PC-3 (cell line): ENCODE measurements around the gene EMX2. TPM values are rescaled to one million over a fixed set of nuclear protein-coding genes. Genes with fewer than 3 reads are reported as not detected.
"Not testable (repeated sequence)": the region's sequence is repeated elsewhere in the genome, so short reads cannot be mapped to it uniquely, and the experiment has no call there.

Experiments
- ATAC-seq: fragments of 200-7000 bp; cut with Tn5 transposase; 2 replicates; pipeline ENCODE4 v1.9.1; 2020; ENCODE audit warnings: mild to moderate bottlenecking, moderate library complexity
- BruUV-seq: library from RNA; stranded (reverse); fragments of 400-500 nt; replicated peaks from 2 replicates; lab custom pipeline; 2021; lab: Mats Ljungman, UMichigan
- CTCF ChIA-PET: fragments of 300-600 bp; sonication (Branson Sonifier 250); formaldehyde crosslinking; loops from one replicate; lab custom pipeline; 2022; ENCODE audit warnings: antibody characterized with exemption; lab: Charles Lee
- POLR2A ChIA-PET: fragments of 300-600 bp; sonication (Branson Sonifier 250); formaldehyde crosslinking; loops from one replicate; lab custom pipeline; 2022; ENCODE audit warnings: antibody characterized with exemption; ENCODE audit not compliant: unreplicated experiment; lab: Charles Lee
- DNase-seq: peaks from one replicate; pipeline ENCODE4 v3.0.0-alpha.2; 2015
- H2AFZ ChIP-seq: fragments of 300-600 bp; sonication (generic); 2 replicates; pipeline ENCODE4 v1.6.0; 2016; ENCODE audit warnings: antibody characterized with exemption, low read length
- H3F3A ChIP-seq: fragments of 300-600 bp; sonication (generic); one replicate; pipeline ENCODE4 v1.6.0; 2017; ENCODE audit warnings: antibody characterized with exemption, low read length, control low read depth, mild to moderate bottlenecking; ENCODE audit not compliant: unreplicated experiment
- H3K27ac ChIP-seq: fragments of 300-600 bp; sonication (generic); 2 replicates; pipeline ENCODE4 v1.5.1; 2016; ENCODE audit warnings: mild to moderate bottlenecking, low read length
- H3K27me3 ChIP-seq: fragments of 300-600 bp; sonication (generic); 2 replicates; pipeline ENCODE4 v1.6.1; 2016; ENCODE audit warnings: low read length, mixed read lengths
- H3K36me3 ChIP-seq: fragments of 300-600 bp; sonication (generic); 2 replicates; pipeline ENCODE4 v1.6.1; 2016; ENCODE audit warnings: low read depth, mixed run types, low read length, mixed read lengths
- H3K4me1 ChIP-seq: fragments of 300-600 bp; sonication (generic); 2 replicates; pipeline ENCODE4 v1.5.1; 2016; ENCODE audit warnings: low read length; ENCODE audit not compliant: insufficient read depth
- H3K4me2 ChIP-seq: fragments of 300-600 bp; sonication (generic); 2 replicates; pipeline ENCODE4 v1.6.0; 2016; ENCODE audit warnings: low read length
- H3K4me3 ChIP-seq: fragments of 300-600 bp; sonication (generic); 2 replicates; pipeline ENCODE4 v1.5.1; 2016; ENCODE audit warnings: mild to moderate bottlenecking, low read length, mixed read lengths
- H3K79me2 ChIP-seq: fragments of 300-600 bp; sonication (generic); 2 replicates; pipeline ENCODE4 v1.6.1; 2017; ENCODE audit warnings: low read length, mixed read lengths
- H3K9ac ChIP-seq: fragments of 300-600 bp; sonication (generic); 2 replicates; pipeline ENCODE4 v1.6.0; 2016; ENCODE audit warnings: mild to moderate bottlenecking, low read length
- H3K9me2 ChIP-seq: fragments of 300-600 bp; sonication (generic); replicated peaks from 2 replicates; pipeline ENCODE4 v1.6.1; 2016; ENCODE audit warnings: mixed run types, low read length, mixed read lengths
- H3K9me3 ChIP-seq: fragments of 300-600 bp; sonication (generic); 2 replicates; pipeline ENCODE4 v1.6.1; 2016; ENCODE audit warnings: low read length, mixed read lengths
- H4K20me1 ChIP-seq: fragments of 300-600 bp; sonication (generic); 2 replicates; pipeline ENCODE4 v1.6.1; 2016; ENCODE audit warnings: low read length, mixed read lengths
- EZH2 ChIP-seq: fragments of 300-600 bp; sonication (generic); IDR thresholded peaks from one replicate; pipeline ENCODE4 v1.6.1; 2017; ENCODE audit warnings: antibody characterized with exemption, mild to moderate bottlenecking, low read length; ENCODE audit not compliant: unreplicated experiment
- EZH2phosphoT487 ChIP-seq: fragments of 300-600 bp; sonication (generic); IDR thresholded peaks from 2 replicates; pipeline ENCODE4 v1.6.1; 2018; ENCODE audit warnings: mild to moderate bottlenecking, antibody characterized with exemption, low read length, borderline replicate concordance
- intact Hi-C: fragments of 100-400 bp; cut with micrococcal nuclease; formaldehyde crosslinking; loops from 2 replicates; pipeline ENCODE4 v1.9.0; 2023
- total RNA-seq: library from RNA; depleted of rRNA; stranded (reverse); fragments of >200 nt; gene quantifications from 2 replicates; pipeline ENCODE4 v1.2.3, GENCODE V29; 2014
- TF ChIP-seq, protein P1 (sequence below): fragments of 300-600 bp; sonication (generic); conservative IDR thresholded peaks from 2 replicates; pipeline ENCODE4 v1.5.1; 2017; ENCODE audit warnings: antibody characterized with exemption, low read depth, mild to moderate bottlenecking, low read length

EMX2 gene
- total RNA-seq, 1 experiment from 2014 or later: not detected

GRCh38 chr10:117503244-117504205, 39.0 kb upstream of the EMX2 start:
- Histone ChIP-seq H3K9me3 (no peaks in the 10 kb centered on the region), H2AFZ (no peak overlapping the region), H3K9ac (no peak overlapping the region), H3K4me2 (no peak overlapping the region), H3K79me2 (no peaks in the 10 kb centered on the region), H3F3A (no peaks in the 10 kb centered on the region), H4K20me1 (no peaks in the 10 kb centered on the region), H3K36me3 (no peaks in the 10 kb centered on the region), H3K27me3 (peaks cover 81% of the 10 kb centered on the region), H3K4me1 (no peaks in the 10 kb centered on the region), H3K9me2 (no peaks in the 10 kb centered on the region), H3K4me3 (no peak overlapping the region), H3K27ac (no peak overlapping the region)
- BruUV-seq: no TSS peak
- ChIA-PET CTCF (no interaction called here), POLR2A (no interaction called here)
- TF ChIP-seq EZH2phosphoT487: no peak
- TF ChIP-seq, protein P1, sequence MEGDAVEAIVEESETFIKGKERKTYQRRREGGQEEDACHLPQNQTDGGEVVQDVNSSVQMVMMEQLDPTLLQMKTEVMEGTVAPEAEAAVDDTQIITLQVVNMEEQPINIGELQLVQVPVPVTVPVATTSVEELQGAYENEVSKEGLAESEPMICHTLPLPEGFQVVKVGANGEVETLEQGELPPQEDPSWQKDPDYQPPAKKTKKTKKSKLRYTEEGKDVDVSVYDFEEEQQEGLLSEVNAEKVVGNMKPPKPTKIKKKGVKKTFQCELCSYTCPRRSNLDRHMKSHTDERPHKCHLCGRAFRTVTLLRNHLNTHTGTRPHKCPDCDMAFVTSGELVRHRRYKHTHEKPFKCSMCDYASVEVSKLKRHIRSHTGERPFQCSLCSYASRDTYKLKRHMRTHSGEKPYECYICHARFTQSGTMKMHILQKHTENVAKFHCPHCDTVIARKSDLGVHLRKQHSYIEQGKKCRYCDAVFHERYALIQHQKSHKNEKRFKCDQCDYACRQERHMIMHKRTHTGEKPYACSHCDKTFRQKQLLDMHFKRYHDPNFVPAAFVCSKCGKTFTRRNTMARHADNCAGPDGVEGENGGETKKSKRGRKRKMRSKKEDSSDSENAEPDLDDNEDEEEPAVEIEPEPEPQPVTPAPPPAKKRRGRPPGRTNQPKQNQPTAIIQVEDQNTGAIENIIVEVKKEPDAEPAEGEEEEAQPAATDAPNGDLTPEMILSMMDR: no peak
- no peak for TF ChIP-seq EZH2
- DNase-seq (no peak), ATAC-seq (no peak)
- intact Hi-C loops: no loop called here

GRCh38 chr10:117504562-117504961, 38.0 kb upstream of the EMX2 start:
- H3K9me3 ChIP-seq: no peaks in the 10 kb centered on the region
- no peak overlapping the region for H3K27ac ChIP-seq
- intact Hi-C loops: no loop called here
- H3K36me3 ChIP-seq: no peaks in the 10 kb centered on the region
- no peaks in the 10 kb centered on the region for H3K79me2 ChIP-seq
- H2AFZ ChIP-seq: no peak overlapping the region
- ChIA-PET POLR2A (no interaction called here), CTCF (no interaction called here)
- no TSS peak for BruUV-seq
- TF ChIP-seq EZH2: no peak
- TF ChIP-seq, protein P1: no peak
- no peaks in the 10 kb centered on the region for H4K20me1 ChIP-seq
- H3K4me3 ChIP-seq: no peak overlapping the region
- H3K9me2 ChIP-seq: no peaks in the 10 kb centered on the region
- H3F3A ChIP-seq: no peaks in the 10 kb centered on the region
- ATAC-seq (no peak), DNase-seq (no peak)
- H3K4me1 ChIP-seq: no peaks in the 10 kb centered on the region
- H3K9ac ChIP-seq: no peak overlapping the region
- peaks cover 91% of the 10 kb centered on the region for H3K27me3 ChIP-seq
- no peak overlapping the region for H3K4me2 ChIP-seq

- H3K27me3 ChIP-seq: peaks cover 89% of the 10 kb centered on the region
- POLR2A ChIA-PET, CTCF ChIA-PET: not testable (repeated sequence)
These were observed 35.5 kb upstream of the EMX2 start for GRCh38 chr10:117507081-117507480.

More at GRCh38 chr10:117507081-117507480, 35.5 kb upstream of the EMX2 start:
- BruUV-seq, H3K79me2 ChIP-seq, DNase-seq, H3K9ac ChIP-seq, H3K4me3 ChIP-seq, H3K9me2 ChIP-seq, ATAC-seq, H3K4me2 ChIP-seq, H3F3A ChIP-seq, H3K27ac ChIP-seq, H4K20me1 ChIP-seq, H3K36me3 ChIP-seq, H2AFZ ChIP-seq, intact Hi-C loops, H3K9me3 ChIP-seq, H3K4me1 ChIP-seq: not testable (repeated sequence)
